H1 (cell line): Measurements from ENCODE around the gene LMAN1. TPM values are rescaled to one million over a fixed set of nuclear protein-coding genes. Genes with fewer than 3 reads are reported as not detected.

Experiments
- CTCF ChIA-PET: fragments of 300-600 bp; sonication (Branson Sonifier 250); formaldehyde crosslinking; loops from one replicate; lab custom pipeline; 2021; ENCODE audit not compliant: partially characterized antibody; lab: Charles Lee
- POLR2A ChIA-PET: fragments of 300-600 bp; sonication (Branson Sonifier 250); formaldehyde crosslinking; loops from one replicate; lab custom pipeline; 2021; ENCODE audit warnings: inconsistent platforms; ENCODE audit not compliant: partially characterized antibody; lab: Charles Lee
- DNase-seq, 2 experiments: peaks; one replicate each; pipeline versions ENCODE4 v3.0.0 to v3.0.0-alpha.2; 2010 to 2022; ENCODE audit warnings: low spot score in 2 of 2, low read depth in 1 of 2, mixed read lengths in 1 of 2
- FAIRE-seq: peaks from 2 replicates; lab custom pipeline; 2011; peaks lifted over from hg19 to GRCh38; lab: Jason Lieb, UNC
- H2AFZ ChIP-seq: 2 replicates; pipeline ENCODE4 v1.8.1; 2012; ENCODE audit warnings: low read length, inconsistent platforms
- H2AK5ac ChIP-seq: 2 replicates; pipeline ENCODE4 v1.6.1; 2013; ENCODE audit warnings: low read depth, low read length
- H2BK120ac ChIP-seq: replicated peaks from 2 replicates; pipeline ENCODE3; 2013; ENCODE audit warnings: low read depth, low read length, inconsistent platforms
- H2BK12ac ChIP-seq: 2 replicates; pipeline ENCODE4 v1.6.1; 2013; ENCODE audit warnings: low read depth, low read length
- H2BK15ac ChIP-seq: 2 replicates; pipeline ENCODE4 v1.6.1; 2013; ENCODE audit warnings: low read length
- H2BK20ac ChIP-seq: 2 replicates; pipeline ENCODE4 v1.6.1; 2013; ENCODE audit warnings: low read length
- H2BK5ac ChIP-seq: 2 replicates; pipeline ENCODE4 v1.6.1; 2013; ENCODE audit warnings: low read depth, low read length
- H3K14ac ChIP-seq: 2 replicates; pipeline ENCODE4 v1.6.1; 2013; ENCODE audit warnings: inconsistent platforms; ENCODE audit not compliant: insufficient read length
- H3K18ac ChIP-seq: 2 replicates; pipeline ENCODE4 v1.6.1; 2013; ENCODE audit warnings: low read length; ENCODE audit errors: extremely low read depth
- H3K23ac ChIP-seq: 2 replicates; pipeline ENCODE4 v1.6.1; 2013; ENCODE audit warnings: inconsistent platforms; ENCODE audit not compliant: insufficient read length
- H3K23me2 ChIP-seq: 2 replicates; pipeline ENCODE4 v1.6.1; 2013; ENCODE audit warnings: low read depth, low read length
- H3K27ac ChIP-seq: 2 replicates; pipeline ENCODE4 v1.6.1; 2011; ENCODE audit warnings: low read depth, low read length, inconsistent platforms
- H3K27me3 ChIP-seq, 4 experiments: replicated peaks in 1 of 4; 1 replicate in 1 of 4; 2 replicates in 3 of 4; pipeline versions ENCODE4 v1.6.1 to v1.8.1; 2011 to 2013; ENCODE audit warnings: low read length in 3 of 4, mild to moderate bottlenecking in 3 of 4, inconsistent platforms in 2 of 4, mixed read lengths in 2 of 4, moderate library complexity in 1 of 4; ENCODE audit not compliant: control insufficient read depth in 3 of 4, insufficient read depth in 3 of 4; ENCODE audit errors: extremely low read depth in 1 of 4
- H3K36me3 ChIP-seq, 4 experiments: 2 replicates each; pipeline versions ENCODE4 v1.6.1 to v1.8.1; 2011 to 2013; ENCODE audit warnings: mild to moderate bottlenecking in 4 of 4, low read length in 3 of 4, moderate library complexity in 2 of 4, control low read depth in 1 of 4, inconsistent platforms in 1 of 4; ENCODE audit not compliant: insufficient read depth in 4 of 4, control insufficient read depth in 2 of 4
- H3K4ac ChIP-seq: replicated peaks from 2 replicates; pipeline ENCODE3; 2013; ENCODE audit warnings: low read length, low read depth, mixed read lengths, inconsistent platforms; ENCODE audit not compliant: insufficient read length
- H3K4me1 ChIP-seq, 4 experiments: replicated peaks in 1 of 4; 1 replicate in 1 of 4; 2 replicates in 3 of 4; pipeline versions ENCODE4 v1.6.1 to v1.8.1; 2011 to 2013; ENCODE audit warnings: low read length in 3 of 4, inconsistent platforms in 2 of 4, mixed read lengths in 1 of 4; ENCODE audit not compliant: insufficient read depth in 4 of 4, control insufficient read depth in 3 of 4
- H3K4me2 ChIP-seq, 2 experiments: 2 replicates each; pipeline versions ENCODE4 v1.6.1 to v1.8.1; 2011 to 2013; ENCODE audit warnings: low read depth in 2 of 2, low read length in 2 of 2, control low read depth in 1 of 2, inconsistent platforms in 1 of 2, mild to moderate bottlenecking in 1 of 2; ENCODE audit not compliant: insufficient read depth in 1 of 2
- H3K4me3 ChIP-seq, 4 experiments: fragments of 200-600, 300-600 bp in 1 of 4; sonication (generic), shearing (Covaris generic), sonication (Bioruptor Twin) in 1 of 4; 2 replicates each; pipeline versions ENCODE4 v1.5.1 to v1.8.1; 2011 to 2016; ENCODE audit warnings: low read length in 4 of 4, low read depth in 3 of 4, control low read depth in 2 of 4, inconsistent platforms in 2 of 4, mild to moderate bottlenecking in 2 of 4, mixed read lengths in 1 of 4, moderate library complexity in 1 of 4; ENCODE audit not compliant: insufficient read depth in 2 of 4; ENCODE audit errors: extremely low read depth in 1 of 4
- H3K56ac ChIP-seq: replicated peaks from 2 replicates; pipeline ENCODE3; 2013; ENCODE audit warnings: low read depth, mild to moderate bottlenecking, mixed read lengths, low read length, inconsistent platforms; ENCODE audit not compliant: insufficient read length
- H3K79me1 ChIP-seq: 2 replicates; pipeline ENCODE4 v1.6.1; 2013; ENCODE audit warnings: low read depth, low read length, control low read depth
- H3K79me2 ChIP-seq, 2 experiments: 2 replicates each; pipeline versions ENCODE4 v1.6.1 to v1.8.1; 2012 to 2013; ENCODE audit warnings: low read length in 2 of 2, mild to moderate bottlenecking in 2 of 2, inconsistent platforms in 1 of 2; ENCODE audit not compliant: insufficient read depth in 2 of 2, control insufficient read depth in 1 of 2
- H3K9ac ChIP-seq, 4 experiments: replicated peaks in 1 of 4; 1 replicate in 1 of 4; 2 replicates in 3 of 4; pipeline versions ENCODE4 v1.6.1 to v1.8.1; 2011 to 2013; ENCODE audit warnings: low read depth in 3 of 4, low read length in 3 of 4, control low read depth in 2 of 4, mild to moderate bottlenecking in 2 of 4, moderate library complexity in 2 of 4, inconsistent platforms in 1 of 4; ENCODE audit errors: extremely low read depth in 1 of 4
- H3K9me3 ChIP-seq, 2 experiments: 2 replicates each; pipeline versions ENCODE4 v1.6.1 to v1.8.1; 2012 to 2013; ENCODE audit warnings: mild to moderate bottlenecking in 2 of 2, moderate library complexity in 2 of 2, control low read depth in 1 of 2, inconsistent platforms in 1 of 2, low read depth in 1 of 2, low read length in 1 of 2, mixed read lengths in 1 of 2; ENCODE audit not compliant: insufficient read depth in 2 of 2
- H4K20me1 ChIP-seq, 2 experiments: replicated peaks in 1 of 2; 2 replicates each; pipeline versions ENCODE3 to v1.8.1; 2011 to 2013; ENCODE audit warnings: inconsistent platforms in 2 of 2, low read length in 2 of 2, mild to moderate bottlenecking in 1 of 2; ENCODE audit not compliant: insufficient read depth in 2 of 2, control insufficient read depth in 1 of 2
- H4K5ac ChIP-seq: 2 replicates; pipeline ENCODE4 v1.6.1; 2013; ENCODE audit warnings: low read length, low read depth, mixed read lengths, inconsistent platforms; ENCODE audit not compliant: insufficient read length
- H4K8ac ChIP-seq: 2 replicates; pipeline ENCODE4 v1.8.0; 2013; ENCODE audit warnings: mild to moderate bottlenecking, moderate library complexity, low read length, inconsistent platforms; ENCODE audit not compliant: insufficient read depth; ENCODE audit errors: extremely low read depth
- H4K91ac ChIP-seq: replicated peaks from 2 replicates; pipeline ENCODE3; 2013; ENCODE audit warnings: low read length, mixed read lengths, inconsistent platforms; ENCODE audit not compliant: insufficient read length
- BACH1 ChIP-seq: IDR thresholded peaks from 2 replicates; pipeline ENCODE4 v1.6.1; 2012; ENCODE audit warnings: low read length, improper control_type of control experiment
- BRCA1 ChIP-seq: IDR thresholded peaks from 2 replicates; pipeline ENCODE4 v1.6.1; 2012; ENCODE audit warnings: low read depth, low read length, improper control_type of control experiment
- CBX8 ChIP-seq: fragments of 300-800, 300-1000 bp; sonication (generic); IDR thresholded peaks from 2 replicates; pipeline ENCODE4 v1.7.1; 2016; ENCODE audit warnings: low read depth, low read length, borderline replicate concordance
- HDAC6 ChIP-seq: IDR thresholded peaks from one replicate; pipeline ENCODE4 v1.7.1; 2012; ENCODE audit warnings: low read depth, mild to moderate bottlenecking, inconsistent platforms, low read length, moderate library complexity
- KDM1A ChIP-seq: fragments of 200-600, 300-600 bp; sonication (generic); IDR thresholded peaks from 2 replicates; pipeline ENCODE4 v1.7.1; 2016; ENCODE audit warnings: mild to moderate bottlenecking, low read length, borderline replicate concordance
- NANOG ChIP-seq: IDR thresholded peaks from 2 replicates; pipeline ENCODE4 v1.6.1; 2011; ENCODE audit warnings: low read length, low read depth, mild to moderate bottlenecking, inconsistent platforms; ENCODE audit not compliant: insufficient read depth, poor library complexity, severe bottlenecking
- RAD21 ChIP-seq, 2 experiments: IDR thresholded peaks in 1 of 2; conservative IDR thresholded peaks in 1 of 2; 2 replicates each; pipeline ENCODE4 v1.6.1; 2011; ENCODE audit warnings: low read depth in 2 of 2, low read length in 2 of 2, improper control_type of control experiment in 1 of 2, inconsistent platforms in 1 of 2, mild to moderate bottlenecking in 1 of 2, moderate library complexity in 1 of 2
- SIRT6 ChIP-seq: IDR thresholded peaks from one replicate; pipeline ENCODE4 v1.7.1; 2012; ENCODE audit warnings: low read length, inconsistent platforms
- TAF1 ChIP-seq: IDR thresholded peaks from 2 replicates; pipeline ENCODE4 v1.6.1; 2011; ENCODE audit warnings: mild to moderate bottlenecking, low read depth, low read length
- WGBS, 2 experiments: shearing (Covaris generic) in 1 of 2; methylation state at CpG; one replicate each; pipeline versions ENCODE4 v1.1.6 to v1.1.7; 2013 to 2015; ENCODE audit warnings: low lambda C conversion rate in 2 of 2, mixed read lengths in 2 of 2, inconsistent platforms in 1 of 2, low coverage in 1 of 2, missing lambda C conversion rate in 1 of 2; ENCODE audit not compliant: insufficient replicate concordance in 2 of 2, insufficient coverage in 1 of 2, insufficient read length in 1 of 2; ENCODE audit errors: extremely low coverage in 1 of 2, missing lambda C conversion rate in 1 of 2; 5-methylcytosine and 5-hydroxymethylcytosine counted together
- polyA plus RNA-seq, 7 experiments: library from polyadenylated mRNA; depleted of rRNA in 3 of 7; stranded (reverse) in 5 of 7; unstranded in 2 of 7; fragments of >200 nt in 5 of 7; fragments of 200-250 nt in 2 of 7; gene quantifications; 1 replicate in 5 of 7; 2 replicates in 1 of 7; 4 replicates in 1 of 7; pipeline versions ENCODE4 v1.2.1 to v1.2.3, GENCODE V29; 2011 to 2013; ENCODE audit warnings: missing spikeins in 2 of 7, mixed read lengths in 2 of 7
- total RNA-seq: library from RNA; stranded (reverse); fragmentation: NEBNext Ultra II Directional; extraction: Animal tissue kit (Norgen Biotek cat#: 25700); gene quantifications from 2 replicates; pipeline ENCODE4 v1.2.1, GENCODE V29; 2021
- TF ChIP-seq, protein P1 (sequence below): IDR thresholded peaks from 2 replicates; pipeline ENCODE4 v1.6.1; 2012; ENCODE audit warnings: low read length, inconsistent platforms
- TF ChIP-seq, protein P2 (sequence below): IDR thresholded peaks from 2 replicates; pipeline ENCODE4 v1.6.1; 2012; ENCODE audit warnings: inconsistent platforms

Gene LMAN1
- total and polyA plus RNA-seq, 2 of the 8 experiments (the other 6 are each of a cell fraction or from before 2014, with no cell fraction given): 20.3 to 73.6 TPM

DNA sequence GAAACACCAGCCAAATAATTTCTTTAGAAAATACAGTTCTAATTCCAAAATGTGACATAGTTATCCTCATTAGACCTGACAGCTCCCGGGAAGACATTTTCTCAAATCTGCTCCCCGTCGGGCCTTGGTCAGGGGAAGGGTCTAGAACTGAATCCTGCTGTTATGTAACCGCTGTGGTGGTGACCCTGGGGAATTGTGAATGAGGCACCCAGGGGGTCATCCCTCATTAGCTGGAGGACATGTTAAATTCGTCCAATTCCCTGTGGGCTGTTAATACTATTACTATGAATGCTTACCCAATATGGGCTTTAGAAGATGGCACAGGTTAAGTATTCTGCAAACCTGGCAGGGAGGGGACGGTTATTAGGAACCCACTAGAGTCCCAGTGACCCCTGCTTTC is 52.4 kb downstream of the LMAN1 start:
- 90% methylated on average over 6 of the region's 6 CpGs; no CpG with 5 or more reads in 1 of the 2 experiments for WGBS, 2 experiments
- Histone ChIP-seq H4K91ac (no peak overlapping the region), H3K79me1 (no peaks in the 10 kb centered on the region)
- no peak for TF ChIP-seq NANOG
- TF ChIP-seq BRCA1: no peak
- no peak for TF ChIP-seq KDM1A
- no peak for TF ChIP-seq SIRT6
- no peak for TF ChIP-seq RAD21 (IDR thresholded peaks at IDR 0.05 in 1 of 2, conservative IDR thresholded peaks at IDR 0.05 in 1 of 2; ENCODE audit: low read depth in 2 of 2, low read length in 2 of 2)
- TF ChIP-seq CBX8: no peak
- TF ChIP-seq, protein P1, sequence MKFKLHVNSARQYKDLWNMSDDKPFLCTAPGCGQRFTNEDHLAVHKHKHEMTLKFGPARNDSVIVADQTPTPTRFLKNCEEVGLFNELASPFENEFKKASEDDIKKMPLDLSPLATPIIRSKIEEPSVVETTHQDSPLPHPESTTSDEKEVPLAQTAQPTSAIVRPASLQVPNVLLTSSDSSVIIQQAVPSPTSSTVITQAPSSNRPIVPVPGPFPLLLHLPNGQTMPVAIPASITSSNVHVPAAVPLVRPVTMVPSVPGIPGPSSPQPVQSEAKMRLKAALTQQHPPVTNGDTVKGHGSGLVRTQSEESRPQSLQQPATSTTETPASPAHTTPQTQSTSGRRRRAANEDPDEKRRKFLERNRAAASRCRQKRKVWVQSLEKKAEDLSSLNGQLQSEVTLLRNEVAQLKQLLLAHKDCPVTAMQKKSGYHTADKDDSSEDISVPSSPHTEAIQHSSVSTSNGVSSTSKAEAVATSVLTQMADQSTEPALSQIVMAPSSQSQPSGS: no peak
- no peak for TF ChIP-seq HDAC6
- TF ChIP-seq TAF1: no peak
- no peak for TF ChIP-seq BACH1
- TF ChIP-seq, protein P2, sequence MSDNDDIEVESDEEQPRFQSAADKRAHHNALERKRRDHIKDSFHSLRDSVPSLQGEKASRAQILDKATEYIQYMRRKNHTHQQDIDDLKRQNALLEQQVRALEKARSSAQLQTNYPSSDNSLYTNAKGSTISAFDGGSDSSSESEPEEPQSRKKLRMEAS: no peak
- TF ChIP-seq, all 59 proteins: peak for 0
- H3K4me2 ChIP-seq: no peak overlapping the region
- no peak overlapping the region for H2BK120ac ChIP-seq
- H2AFZ ChIP-seq: no peak overlapping the region
- no peak overlapping the region for H2BK15ac ChIP-seq
- no peaks in the 10 kb centered on the region for H3K36me3 ChIP-seq
- H2BK20ac ChIP-seq: no peak overlapping the region
- H4K8ac ChIP-seq: no peak overlapping the region
- H3K79me2 ChIP-seq: no peaks in the 10 kb centered on the region
- no peak overlapping the region for H3K4me3 ChIP-seq
- FAIRE-seq (no peak), DNase-seq (no peak)
- H3K14ac ChIP-seq: no peak overlapping the region
- no peak overlapping the region for H4K5ac ChIP-seq
- H3K4ac ChIP-seq: no peak overlapping the region
- no peak overlapping the region for H3K9ac ChIP-seq
- peaks cover 2% of the 10 kb centered on the region; the same call in 1 of the 2 replicates for H3K23me2 ChIP-seq
- no peak overlapping the region for H2AK5ac ChIP-seq
- no peaks in the 10 kb centered on the region for H4K20me1 ChIP-seq
- H3K27me3 ChIP-seq: peaks cover 0 to 13% (median 6%) of the 10 kb centered on the region in 4 experiments; a peak in 6 of 7 replicates
- no peak overlapping the region for H3K27ac ChIP-seq
- no peaks in the 10 kb centered on the region for H3K9me3 ChIP-seq
- CTCF ChIA-PET: interaction anchor here (1.0 to 1.7 kb wide), 2 partner anchors 42 to 58 kb away, joined by 3 to 4 read pairs; no protein-coding TSS in a partner anchor
- no peak overlapping the region for H3K18ac ChIP-seq
- POLR2A ChIA-PET: no interaction called here
- no peaks in the 10 kb centered on the region; a peak in 1 of 7 replicates for H3K4me1 ChIP-seq
- H2BK12ac ChIP-seq: no peak overlapping the region
- H2BK5ac ChIP-seq: no peak overlapping the region
- H3K56ac ChIP-seq: no peak overlapping the region
- H3K23ac ChIP-seq: no peak overlapping the region
